GM23338 (cell line): ENCODE measurements around the gene APLN. TPM values are rescaled to one million over a fixed set of nuclear protein-coding genes. Genes with fewer than 3 reads are reported as not detected.

ENCODE experiments used
- ATAC-seq: fragments of 200-7000 bp; cut with Tn5 transposase; 3 replicates; pipeline ENCODE4 v1.9.1; 2020
- DNase-seq: peaks from one replicate; pipeline ENCODE4 v3.0.0-alpha.2; 2015; ENCODE audit warnings: low spot score
- H2AFZ ChIP-seq: fragments of 200-600 bp; sonication (generic); 2 replicates; pipeline ENCODE4 v1.8.0; 2016; ENCODE audit warnings: antibody characterized with exemption, mild to moderate bottlenecking, moderate library complexity
- H3F3A ChIP-seq: fragments of 200-600 bp; sonication (generic); replicated peaks from 2 replicates; pipeline ENCODE4 v1.8.0; 2017; ENCODE audit warnings: antibody characterized with exemption, mixed run types, low read depth
- H3K27ac ChIP-seq: fragments of 200-600 bp; sonication (generic); 2 replicates; pipeline ENCODE4 v1.6.1; 2016; ENCODE audit warnings: low read depth
- H3K27me3 ChIP-seq: fragments of 200-600 bp; sonication (generic); 2 replicates; pipeline ENCODE4 v1.8.0; 2016; ENCODE audit warnings: mild to moderate bottlenecking, mixed run types, moderate library complexity; ENCODE audit not compliant: insufficient read depth
- H3K36me3 ChIP-seq: fragments of 200-600 bp; sonication (generic); 2 replicates; pipeline ENCODE4 v1.8.0; 2016; ENCODE audit warnings: mild to moderate bottlenecking; ENCODE audit not compliant: insufficient read depth
- H3K4me1 ChIP-seq: fragments of 200-600 bp; sonication (generic); 2 replicates; pipeline ENCODE4 v1.8.0; 2016; ENCODE audit warnings: mild to moderate bottlenecking, moderate library complexity; ENCODE audit not compliant: insufficient read depth
- H3K4me2 ChIP-seq: fragments of 200-600 bp; sonication (generic); 2 replicates; pipeline ENCODE4 v1.7.1; 2017; ENCODE audit warnings: mixed run types
- H3K4me3 ChIP-seq: fragments of 200-600 bp; sonication (generic); 2 replicates; pipeline ENCODE4 v1.6.1; 2016; ENCODE audit warnings: mixed run types
- H3K79me2 ChIP-seq: fragments of 200-600 bp; sonication (generic); replicated peaks from 2 replicates; pipeline ENCODE4 v1.8.0; 2017; ENCODE audit warnings: mild to moderate bottlenecking; ENCODE audit not compliant: insufficient read depth
- H3K9me2 ChIP-seq: fragments of 200-600 bp; sonication (generic); 2 replicates; pipeline ENCODE4 v1.8.0; 2017; ENCODE audit not compliant: insufficient read depth
- H4K20me1 ChIP-seq: fragments of 200-600 bp; sonication (generic); replicated peaks from 2 replicates; pipeline ENCODE4 v1.8.0; 2017; ENCODE audit warnings: mild to moderate bottlenecking; ENCODE audit not compliant: insufficient read depth
- H3K27ac Mint-ChIP-seq: 2 replicates; pipeline ENCODE4 v1.8.0; 2020; ENCODE audit warnings: inconsistent platforms, mild to moderate bottlenecking, moderate library complexity, mixed read lengths
- H3K27me3 Mint-ChIP-seq: 3 replicates; pipeline ENCODE4 v1.8.0; 2022; ENCODE audit warnings: low read depth, mild to moderate bottlenecking, moderate library complexity, mixed read lengths, inconsistent platforms; ENCODE audit not compliant: insufficient read depth, poor library complexity
- H3K36me3 Mint-ChIP-seq: 3 replicates; pipeline ENCODE4 v1.8.0; 2021; ENCODE audit warnings: low read depth, mild to moderate bottlenecking, inconsistent platforms, moderate library complexity, mixed read lengths
- H3K4me1 Mint-ChIP-seq: 3 replicates; pipeline ENCODE4 v1.8.0; 2020; ENCODE audit warnings: mild to moderate bottlenecking, inconsistent platforms, mixed read lengths
- H3K4me3 Mint-ChIP-seq: 3 replicates; pipeline ENCODE4 v1.8.0; 2021; ENCODE audit warnings: moderate library complexity, mild to moderate bottlenecking, inconsistent platforms, mixed read lengths
- H3K9me3 Mint-ChIP-seq: 3 replicates; pipeline ENCODE4 v1.8.0; 2020; ENCODE audit warnings: moderate library complexity, mild to moderate bottlenecking, inconsistent platforms, mixed read lengths
- EZH2 ChIP-seq: fragments of 200-600 bp; sonication (generic); IDR thresholded peaks from one replicate; pipeline ENCODE4 v1.8.0; 2017; ENCODE audit warnings: antibody characterized with exemption, mild to moderate bottlenecking, low read depth; ENCODE audit not compliant: unreplicated experiment
- JUNB ChIP-seq: IDR thresholded peaks from one replicate; pipeline ENCODE4 v1.6.1; 2016; ENCODE audit warnings: antibody characterized with exemption; ENCODE audit not compliant: unreplicated experiment
- NANOG ChIP-seq: IDR thresholded peaks from 2 replicates; pipeline ENCODE4 v1.6.1; 2016; ENCODE audit warnings: antibody characterized with exemption, borderline replicate concordance
- POLR2AphosphoS5 ChIP-seq: IDR thresholded peaks from 2 replicates; pipeline ENCODE4 v1.6.1; 2016; ENCODE audit warnings: antibody characterized with exemption, low read depth
- STAT1 ChIP-seq: IDR thresholded peaks from one replicate; pipeline ENCODE4 v1.6.1; 2016; ENCODE audit warnings: antibody characterized with exemption; ENCODE audit not compliant: unreplicated experiment
- ZNF114 ChIP-seq: fragments of 250-450 bp; sonication (Bioruptor Pico); IDR thresholded peaks from 2 replicates; pipeline ENCODE4 v1.5.0; 2020; ENCODE audit warnings: mild to moderate bottlenecking, moderate library complexity
- ZNF331 ChIP-seq: fragments of 250-450 bp; sonication (Bioruptor Pico); IDR thresholded peaks from 2 replicates; pipeline ENCODE4 v1.5.0; 2020; ENCODE audit warnings: low read depth, mild to moderate bottlenecking, moderate library complexity
- polyA plus RNA-seq: library from polyadenylated mRNA; unstranded; fragments of >200 nt; fragmentation: Nextera tagmentation; extraction: Ambion mirVana; gene quantifications from 2 replicates; pipeline ENCODE4 v1.2.1, GENCODE V29; 2016
- total RNA-seq: library from RNA; depleted of rRNA; stranded (reverse); fragments of >200 nt; shearing (Covaris generic); gene quantifications from 2 replicates; pipeline ENCODE4 v1.2.3, GENCODE V29; 2014
- TF ChIP-seq, protein P1 (sequence below), 2 experiments: fragments of 200-600 bp in 1 of 2; sonication (generic) in 1 of 2; conservative IDR thresholded peaks; 2 replicates each; pipeline versions ENCODE4 v1.5.1 to v1.6.1; 2016 to 2017; ENCODE audit warnings: antibody characterized with exemption in 2 of 2, low read depth in 2 of 2, mild to moderate bottlenecking in 2 of 2, moderate library complexity in 1 of 2
- TF ChIP-seq, protein P2 (sequence below): fragments of 250-450 bp; sonication (Bioruptor Pico); IDR thresholded peaks from 2 replicates; pipeline ENCODE4 v1.5.0; 2020; ENCODE audit warnings: mild to moderate bottlenecking, moderate library complexity
- TF ChIP-seq, protein P3 (sequence below): IDR thresholded peaks from 2 replicates; pipeline ENCODE4 v1.6.1; 2016; ENCODE audit warnings: antibody characterized with exemption

APLN gene
- total and polyA plus RNA-seq, 2 experiments from 2014 or later, result 0.49 to 0.60 TPM

DNA sequence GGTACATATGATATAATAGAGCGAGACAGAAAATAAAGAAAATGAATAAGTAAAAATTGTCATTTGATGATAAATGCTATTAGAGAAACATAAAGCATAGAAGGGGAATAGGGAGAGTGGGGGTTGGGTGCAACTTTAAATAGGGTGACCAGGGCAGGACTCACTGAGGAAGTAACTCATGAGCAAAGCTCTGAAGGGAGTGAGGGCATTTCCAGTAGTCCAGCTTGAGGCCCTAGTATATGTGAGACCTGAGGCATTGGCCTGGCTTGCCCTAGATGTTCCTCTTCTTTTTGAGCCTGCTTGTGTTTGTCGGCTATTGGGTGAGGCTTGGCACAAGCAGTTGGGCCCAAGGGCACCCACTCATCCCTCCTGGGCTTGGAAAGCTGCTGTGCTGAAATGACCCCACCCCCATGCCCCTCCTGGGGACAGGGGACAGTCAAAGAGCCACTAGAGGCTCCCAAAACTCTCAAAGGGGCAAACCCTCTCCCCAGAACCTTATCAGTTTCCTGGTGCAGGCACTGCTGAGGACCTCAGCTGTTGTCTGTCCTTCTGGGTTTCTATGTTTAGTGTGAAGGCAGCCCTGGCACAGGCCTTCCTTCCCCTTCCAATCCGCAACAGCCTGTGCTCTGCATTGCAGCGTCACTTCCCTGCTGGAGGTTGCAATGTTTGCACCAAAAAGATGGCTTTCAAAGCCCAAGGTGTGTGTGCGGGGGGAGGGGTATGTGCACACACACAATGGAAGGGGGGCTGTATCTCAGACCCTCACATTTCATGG is 40.1 kb downstream of the APLN start:
- no peak overlapping the region for H3K4me2 ChIP-seq
- peaks cover 4% of the 10 kb centered on the region for H3K27me3 Mint-ChIP-seq

More for the DNA sequence above, 40.1 kb downstream of the APLN start:
- Histone ChIP-seq H3K36me3 (no peaks in the 10 kb centered on the region), H3K4me3 (no peak overlapping the region), H4K20me1 (no peaks in the 10 kb centered on the region), H3K27me3 (no peaks in the 10 kb centered on the region), H2AFZ (0 out of 2 replicates have a peak overlapping the region, but pooled peaks have one; percentile 14), H3K4me1 (no peaks in the 10 kb centered on the region; the same call in 1 of the 2 replicates), H3K79me2 (no peaks in the 10 kb centered on the region), H3F3A (no peaks in the 10 kb centered on the region), H3K27ac (no peak overlapping the region), H3K9me2 (no peaks in the 10 kb centered on the region)
- ATAC-seq, result no peak; the same call in 2 of the 3 replicates
- H3K27ac Mint-ChIP-seq, result no peak overlapping the region; the same call in 1 of the 2 replicates
- H3K9me3 Mint-ChIP-seq, result no peaks in the 10 kb centered on the region
- TF ChIP-seq ZNF114 (CRISPR knock-in tag) (no peak), ZNF331 (CRISPR knock-in tag) (no peak), JUNB (no peak), NANOG (no peak), EZH2 (no peak), STAT1 (no peak), POLR2AphosphoS5 (no peak)
- TF ChIP-seq, protein P1, sequence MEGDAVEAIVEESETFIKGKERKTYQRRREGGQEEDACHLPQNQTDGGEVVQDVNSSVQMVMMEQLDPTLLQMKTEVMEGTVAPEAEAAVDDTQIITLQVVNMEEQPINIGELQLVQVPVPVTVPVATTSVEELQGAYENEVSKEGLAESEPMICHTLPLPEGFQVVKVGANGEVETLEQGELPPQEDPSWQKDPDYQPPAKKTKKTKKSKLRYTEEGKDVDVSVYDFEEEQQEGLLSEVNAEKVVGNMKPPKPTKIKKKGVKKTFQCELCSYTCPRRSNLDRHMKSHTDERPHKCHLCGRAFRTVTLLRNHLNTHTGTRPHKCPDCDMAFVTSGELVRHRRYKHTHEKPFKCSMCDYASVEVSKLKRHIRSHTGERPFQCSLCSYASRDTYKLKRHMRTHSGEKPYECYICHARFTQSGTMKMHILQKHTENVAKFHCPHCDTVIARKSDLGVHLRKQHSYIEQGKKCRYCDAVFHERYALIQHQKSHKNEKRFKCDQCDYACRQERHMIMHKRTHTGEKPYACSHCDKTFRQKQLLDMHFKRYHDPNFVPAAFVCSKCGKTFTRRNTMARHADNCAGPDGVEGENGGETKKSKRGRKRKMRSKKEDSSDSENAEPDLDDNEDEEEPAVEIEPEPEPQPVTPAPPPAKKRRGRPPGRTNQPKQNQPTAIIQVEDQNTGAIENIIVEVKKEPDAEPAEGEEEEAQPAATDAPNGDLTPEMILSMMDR (conservative IDR thresholded peaks at IDR 0.05; ENCODE audit: low read depth in 2 of 2), result no peak
- TF ChIP-seq, protein P2, sequence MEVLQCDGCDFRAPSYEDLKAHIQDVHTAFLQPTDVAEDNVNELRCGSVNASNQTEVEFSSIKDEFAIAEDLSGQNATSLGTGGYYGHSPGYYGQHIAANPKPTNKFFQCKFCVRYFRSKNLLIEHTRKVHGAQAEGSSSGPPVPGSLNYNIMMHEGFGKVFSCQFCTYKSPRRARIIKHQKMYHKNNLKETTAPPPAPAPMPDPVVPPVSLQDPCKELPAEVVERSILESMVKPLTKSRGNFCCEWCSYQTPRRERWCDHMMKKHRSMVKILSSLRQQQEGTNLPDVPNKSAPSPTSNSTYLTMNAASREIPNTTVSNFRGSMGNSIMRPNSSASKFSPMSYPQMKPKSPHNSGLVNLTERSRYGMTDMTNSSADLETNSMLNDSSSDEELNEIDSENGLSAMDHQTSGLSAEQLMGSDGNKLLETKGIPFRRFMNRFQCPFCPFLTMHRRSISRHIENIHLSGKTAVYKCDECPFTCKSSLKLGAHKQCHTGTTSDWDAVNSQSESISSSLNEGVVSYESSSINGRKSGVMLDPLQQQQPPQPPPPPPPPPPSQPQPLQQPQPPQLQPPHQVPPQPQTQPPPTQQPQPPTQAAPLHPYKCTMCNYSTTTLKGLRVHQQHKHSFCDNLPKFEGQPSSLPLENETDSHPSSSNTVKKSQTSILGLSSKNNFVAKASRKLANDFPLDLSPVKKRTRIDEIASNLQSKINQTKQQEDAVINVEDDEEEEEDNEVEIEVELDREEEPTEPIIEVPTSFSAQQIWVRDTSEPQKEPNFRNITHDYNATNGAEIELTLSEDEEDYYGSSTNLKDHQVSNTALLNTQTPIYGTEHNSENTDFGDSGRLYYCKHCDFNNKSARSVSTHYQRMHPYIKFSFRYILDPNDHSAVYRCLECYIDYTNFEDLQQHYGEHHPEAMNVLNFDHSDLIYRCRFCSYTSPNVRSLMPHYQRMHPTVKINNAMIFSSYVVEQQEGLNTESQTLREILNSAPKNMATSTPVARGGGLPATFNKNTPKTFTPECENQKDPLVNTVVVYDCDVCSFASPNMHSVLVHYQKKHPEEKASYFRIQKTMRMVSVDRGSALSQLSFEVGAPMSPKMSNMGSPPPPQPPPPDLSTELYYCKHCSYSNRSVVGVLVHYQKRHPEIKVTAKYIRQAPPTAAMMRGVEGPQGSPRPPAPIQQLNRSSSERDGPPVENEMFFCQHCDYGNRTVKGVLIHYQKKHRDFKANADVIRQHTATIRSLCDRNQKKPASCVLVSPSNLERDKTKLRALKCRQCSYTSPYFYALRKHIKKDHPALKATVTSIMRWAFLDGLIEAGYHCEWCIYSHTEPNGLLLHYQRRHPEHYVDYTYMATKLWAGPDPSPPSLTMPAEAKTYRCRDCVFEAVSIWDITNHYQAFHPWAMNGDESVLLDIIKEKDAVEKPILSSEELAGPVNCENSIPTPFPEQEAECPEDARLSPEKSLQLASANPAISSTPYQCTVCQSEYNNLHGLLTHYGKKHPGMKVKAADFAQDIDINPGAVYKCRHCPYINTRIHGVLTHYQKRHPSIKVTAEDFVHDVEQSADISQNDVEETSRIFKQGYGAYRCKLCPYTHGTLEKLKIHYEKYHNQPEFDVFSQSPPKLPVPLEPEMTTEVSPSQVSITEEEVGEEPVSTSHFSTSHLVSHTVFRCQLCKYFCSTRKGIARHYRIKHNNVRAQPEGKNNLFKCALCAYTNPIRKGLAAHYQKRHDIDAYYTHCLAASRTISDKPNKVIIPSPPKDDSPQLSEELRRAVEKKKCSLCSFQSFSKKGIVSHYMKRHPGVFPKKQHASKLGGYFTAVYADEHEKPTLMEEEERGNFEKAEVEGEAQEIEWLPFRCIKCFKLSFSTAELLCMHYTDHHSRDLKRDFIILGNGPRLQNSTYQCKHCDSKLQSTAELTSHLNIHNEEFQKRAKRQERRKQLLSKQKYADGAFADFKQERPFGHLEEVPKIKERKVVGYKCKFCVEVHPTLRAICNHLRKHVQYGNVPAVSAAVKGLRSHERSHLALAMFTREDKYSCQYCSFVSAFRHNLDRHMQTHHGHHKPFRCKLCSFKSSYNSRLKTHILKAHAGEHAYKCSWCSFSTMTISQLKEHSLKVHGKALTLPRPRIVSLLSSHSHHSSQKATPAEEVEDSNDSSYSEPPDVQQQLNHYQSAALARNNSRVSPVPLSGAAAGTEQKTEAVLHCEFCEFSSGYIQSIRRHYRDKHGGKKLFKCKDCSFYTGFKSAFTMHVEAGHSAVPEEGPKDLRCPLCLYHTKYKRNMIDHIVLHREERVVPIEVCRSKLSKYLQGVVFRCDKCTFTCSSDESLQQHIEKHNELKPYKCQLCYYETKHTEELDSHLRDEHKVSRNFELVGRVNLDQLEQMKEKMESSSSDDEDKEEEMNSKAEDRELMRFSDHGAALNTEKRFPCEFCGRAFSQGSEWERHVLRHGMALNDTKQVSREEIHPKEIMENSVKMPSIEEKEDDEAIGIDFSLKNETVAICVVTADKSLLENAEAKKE (CRISPR knock-in tag), result no peak
- TF ChIP-seq, protein P3, sequence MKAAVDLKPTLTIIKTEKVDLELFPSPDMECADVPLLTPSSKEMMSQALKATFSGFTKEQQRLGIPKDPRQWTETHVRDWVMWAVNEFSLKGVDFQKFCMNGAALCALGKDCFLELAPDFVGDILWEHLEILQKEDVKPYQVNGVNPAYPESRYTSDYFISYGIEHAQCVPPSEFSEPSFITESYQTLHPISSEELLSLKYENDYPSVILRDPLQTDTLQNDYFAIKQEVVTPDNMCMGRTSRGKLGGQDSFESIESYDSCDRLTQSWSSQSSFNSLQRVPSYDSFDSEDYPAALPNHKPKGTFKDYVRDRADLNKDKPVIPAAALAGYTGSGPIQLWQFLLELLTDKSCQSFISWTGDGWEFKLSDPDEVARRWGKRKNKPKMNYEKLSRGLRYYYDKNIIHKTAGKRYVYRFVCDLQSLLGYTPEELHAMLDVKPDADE, result no peak
- H3K4me1 Mint-ChIP-seq, result peaks cover 8% of the 10 kb centered on the region; the same call in 2 of the 3 replicates
- no peak overlapping the region for H3K4me3 Mint-ChIP-seq
- no peaks in the 10 kb centered on the region for H3K36me3 Mint-ChIP-seq
- no peak for DNase-seq
